OCI-LY7 (cell line): Measurements from ENCODE around the gene MFSD6. TPM values are rescaled to one million over a fixed set of nuclear protein-coding genes. Genes with fewer than 3 reads are reported as not detected.

Source experiments
- BruUV-seq: library from RNA; stranded (reverse); fragments of 400-500 nt; replicated peaks from 2 replicates; lab custom pipeline; 2021; lab: Mats Ljungman, UMichigan
- CTCF ChIA-PET: fragments of 300-600 bp; sonication (Branson Sonifier 250); formaldehyde crosslinking; loops from one replicate; lab custom pipeline; 2022; ENCODE audit warnings: antibody characterized with exemption; ENCODE audit not compliant: unreplicated experiment; lab: Charles Lee
- POLR2A ChIA-PET: fragments of 300-600 bp; sonication (Branson Sonifier 250); formaldehyde crosslinking; loops from one replicate; lab custom pipeline; 2022; ENCODE audit warnings: antibody characterized with exemption; lab: Charles Lee
- DNase-seq: peaks from one replicate; pipeline ENCODE4 v3.0.0-alpha.2; 2015; ENCODE audit warnings: low spot score
- H2AFZ ChIP-seq: fragments of 200-600 bp; sonication (generic), shearing (Covaris generic); 2 replicates; pipeline ENCODE4 v1.6.1; 2014; ENCODE audit warnings: mild to moderate bottlenecking, antibody characterized with exemption, low read length, moderate library complexity
- H3K27ac ChIP-seq: fragments of 200-600 bp; sonication (generic); 2 replicates; pipeline ENCODE4 v1.5.1; 2014; ENCODE audit warnings: mixed run types, low read depth, mild to moderate bottlenecking, moderate library complexity, low read length, inconsistent platforms; ENCODE audit not compliant: poor library complexity, severe bottlenecking
- H3K36me3 ChIP-seq: fragments of 200-600 bp; sonication (generic); 2 replicates; pipeline ENCODE4 v1.6.1; 2014; ENCODE audit warnings: mild to moderate bottlenecking, antibody characterized with exemption, low read length, moderate library complexity, mixed read lengths; ENCODE audit not compliant: insufficient read depth
- H3K4me1 ChIP-seq: fragments of 200-600 bp; sonication (generic); 2 replicates; pipeline ENCODE4 v1.5.1; 2014; ENCODE audit warnings: mild to moderate bottlenecking, low read length; ENCODE audit not compliant: insufficient read depth, poor library complexity, severe bottlenecking
- H3K4me2 ChIP-seq: fragments of 200-600 bp; sonication (generic); 2 replicates; pipeline ENCODE4 v1.6.1; 2014; ENCODE audit warnings: mild to moderate bottlenecking, low read length
- H3K4me3 ChIP-seq: fragments of 200-600 bp; sonication (generic); 2 replicates; pipeline ENCODE4 v1.5.1; 2014; ENCODE audit warnings: mild to moderate bottlenecking, low read depth, low read length; ENCODE audit not compliant: poor library complexity, severe bottlenecking
- H3K79me2 ChIP-seq: fragments of 200-600 bp; sonication (generic); 2 replicates; pipeline ENCODE4 v1.6.1; 2016; ENCODE audit warnings: low read depth, mild to moderate bottlenecking, low read length, moderate library complexity, mixed read lengths; ENCODE audit not compliant: insufficient read depth
- H3K9me2 ChIP-seq: fragments of 200-600 bp; sonication (generic); 2 replicates; pipeline ENCODE4 v1.6.1; 2016; ENCODE audit warnings: mild to moderate bottlenecking, low read length, mixed read lengths; ENCODE audit not compliant: insufficient read depth
- H3K9me3 ChIP-seq: fragments of 200-600 bp; sonication (generic); 2 replicates; pipeline ENCODE4 v1.6.1; 2014; ENCODE audit warnings: mild to moderate bottlenecking, mixed run types, low read length, mixed read lengths
- H4K20me1 ChIP-seq: fragments of 200-600 bp; sonication (generic); 2 replicates; pipeline ENCODE4 v1.6.1; 2014; ENCODE audit warnings: mild to moderate bottlenecking, antibody characterized with exemption, low read length, moderate library complexity, mixed read lengths; ENCODE audit not compliant: insufficient read depth
- EZH2phosphoT487 ChIP-seq: fragments of 200-600 bp; sonication (generic); IDR thresholded peaks from 2 replicates; pipeline ENCODE4 v1.6.1; 2018; ENCODE audit warnings: low read depth, borderline replicate concordance, mild to moderate bottlenecking, mixed run types, antibody characterized with exemption, low read length, moderate library complexity, mixed read lengths
- intact Hi-C: fragments of 100-400 bp; cut with micrococcal nuclease; formaldehyde crosslinking; loops from one replicate; pipeline ENCODE4 v1.10.0; 2022; ENCODE audit not compliant: unreplicated experiment
- total RNA-seq, 2 experiments: library from RNA; depleted of rRNA in 1 of 2; stranded (reverse); fragments of >200 nt in 1 of 2; shearing (Covaris generic) in 1 of 2; gene quantifications; 2 replicates each; pipeline ENCODE4 v1.2.3, GENCODE V29; 2014 to 2022
- TF ChIP-seq, protein P1 (sequence below): fragments of 200-600 bp; sonication (generic); conservative IDR thresholded peaks from 2 replicates; pipeline ENCODE4 v1.5.1; 2014; ENCODE audit warnings: mild to moderate bottlenecking, antibody characterized with exemption, low read length, moderate library complexity, mixed read lengths

Gene MFSD6
- total RNA-seq, 2 experiments from 2014 or later = 8.3 to 19.5 TPM

DNA sequence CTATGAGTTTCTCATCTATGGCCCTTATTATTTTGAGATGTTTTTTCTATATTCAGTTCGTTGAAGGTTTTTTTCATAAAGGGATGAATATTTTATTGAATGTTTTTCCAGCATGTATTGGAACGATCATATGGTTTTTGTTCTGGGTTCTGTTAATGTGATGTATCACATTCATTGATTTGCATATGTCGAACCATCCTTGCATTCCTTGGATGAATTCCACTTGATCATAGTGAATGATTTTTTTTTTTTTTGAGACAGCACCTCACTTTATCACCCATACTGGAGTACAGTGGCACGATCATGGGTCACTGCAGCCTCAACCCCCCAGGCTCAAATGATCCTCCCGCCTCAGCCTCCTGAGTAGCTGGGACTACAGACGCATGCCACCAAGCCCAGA, 131.9 kb downstream of the MFSD6 start:
- intact Hi-C loops = no loop called here
- CTCF ChIA-PET = no interaction called here

GRCh38 chr2:190545093-190545492, 136.9 kb downstream of the MFSD6 start:
- no peaks in the 10 kb centered on the region for H3K79me2 ChIP-seq
- POLR2A ChIA-PET = interaction anchor here (0.6 kb wide), 1 partner anchor 18 kb away, joined by 4 read pairs; no protein-coding TSS in a partner anchor
- no peaks in the 10 kb centered on the region for H3K4me1 ChIP-seq
- H4K20me1 ChIP-seq = no peaks in the 10 kb centered on the region
- no TSS peak for BruUV-seq
- H3K27ac ChIP-seq = no peak overlapping the region
- TF ChIP-seq, protein P1, sequence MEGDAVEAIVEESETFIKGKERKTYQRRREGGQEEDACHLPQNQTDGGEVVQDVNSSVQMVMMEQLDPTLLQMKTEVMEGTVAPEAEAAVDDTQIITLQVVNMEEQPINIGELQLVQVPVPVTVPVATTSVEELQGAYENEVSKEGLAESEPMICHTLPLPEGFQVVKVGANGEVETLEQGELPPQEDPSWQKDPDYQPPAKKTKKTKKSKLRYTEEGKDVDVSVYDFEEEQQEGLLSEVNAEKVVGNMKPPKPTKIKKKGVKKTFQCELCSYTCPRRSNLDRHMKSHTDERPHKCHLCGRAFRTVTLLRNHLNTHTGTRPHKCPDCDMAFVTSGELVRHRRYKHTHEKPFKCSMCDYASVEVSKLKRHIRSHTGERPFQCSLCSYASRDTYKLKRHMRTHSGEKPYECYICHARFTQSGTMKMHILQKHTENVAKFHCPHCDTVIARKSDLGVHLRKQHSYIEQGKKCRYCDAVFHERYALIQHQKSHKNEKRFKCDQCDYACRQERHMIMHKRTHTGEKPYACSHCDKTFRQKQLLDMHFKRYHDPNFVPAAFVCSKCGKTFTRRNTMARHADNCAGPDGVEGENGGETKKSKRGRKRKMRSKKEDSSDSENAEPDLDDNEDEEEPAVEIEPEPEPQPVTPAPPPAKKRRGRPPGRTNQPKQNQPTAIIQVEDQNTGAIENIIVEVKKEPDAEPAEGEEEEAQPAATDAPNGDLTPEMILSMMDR = no peak
- TF ChIP-seq EZH2phosphoT487 = no peak
- no peaks in the 10 kb centered on the region for H3K9me2 ChIP-seq
- CTCF ChIA-PET = no interaction called here
- H2AFZ ChIP-seq = no peak overlapping the region
- intact Hi-C loops = no loop called here
- DNase-seq = no peak
- peaks cover 27% of the 10 kb centered on the region; the same call in 1 of the 2 replicates for H3K9me3 ChIP-seq
- no peaks in the 10 kb centered on the region for H3K36me3 ChIP-seq
- H3K4me2 ChIP-seq = no peak overlapping the region
- no peak overlapping the region for H3K4me3 ChIP-seq

More for the DNA sequence above, 131.9 kb downstream of the MFSD6 start:
- H3K36me3 ChIP-seq = peaks cover 22% of the 10 kb centered on the region
- no peak overlapping the region for H3K4me2 ChIP-seq
- BruUV-seq = no TSS peak
- POLR2A ChIA-PET = no interaction called here
- H3K9me2 ChIP-seq = no peaks in the 10 kb centered on the region
- H3K9me3 ChIP-seq = peaks cover 60% of the 10 kb centered on the region
- H3K4me1 ChIP-seq = peaks cover 11% of the 10 kb centered on the region
- no peak overlapping the region for H2AFZ ChIP-seq
- no peak overlapping the region for H3K4me3 ChIP-seq
- peaks cover 11% of the 10 kb centered on the region; the same call in 1 of the 2 replicates for H3K79me2 ChIP-seq
- DNase-seq = peak; percentile 10
- TF ChIP-seq, protein P1 = no peak
- no peak for TF ChIP-seq EZH2phosphoT487
- H3K27ac ChIP-seq = no peak overlapping the region
- H4K20me1 ChIP-seq = no peaks in the 10 kb centered on the region

DNA sequence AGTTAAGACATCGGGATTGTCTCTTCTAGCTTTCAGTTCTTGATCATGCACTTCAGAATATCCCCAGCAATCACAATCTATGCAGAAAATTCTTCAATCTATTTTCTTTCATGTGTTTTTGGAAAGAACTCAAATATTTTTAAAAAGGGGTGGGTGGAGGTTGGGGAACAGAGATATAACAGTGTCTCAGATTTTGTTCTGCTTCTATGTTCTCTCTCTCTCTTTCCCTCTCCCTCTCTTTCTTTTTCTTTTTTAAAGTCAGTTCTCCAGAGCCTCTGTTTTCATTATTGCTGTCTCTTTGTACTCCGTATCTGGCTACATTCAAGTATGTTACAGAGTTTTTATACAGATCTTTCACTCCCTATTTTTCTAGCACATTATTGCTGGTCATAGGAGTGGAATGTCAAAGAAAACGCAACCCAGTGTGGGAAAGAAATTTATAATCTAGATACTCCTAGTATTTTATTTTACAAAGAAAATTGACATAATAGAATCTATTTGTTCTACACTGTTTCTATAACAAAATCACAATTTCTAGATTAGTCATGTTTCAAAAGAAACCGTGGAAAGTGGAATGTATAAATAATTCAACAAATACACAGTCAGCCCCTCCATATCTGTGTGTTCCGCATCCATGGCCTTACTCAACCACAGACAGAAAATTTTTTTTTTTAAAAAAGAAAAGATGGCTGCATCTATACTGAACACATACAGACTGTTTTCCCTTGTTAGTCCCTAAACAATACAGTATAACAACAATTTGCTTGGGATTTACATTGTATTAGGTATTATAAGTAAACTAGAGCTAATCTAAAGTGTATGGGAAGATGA, 137.6 kb downstream of the MFSD6 start:
- no peaks in the 10 kb centered on the region for H3K36me3 ChIP-seq
- H3K27ac ChIP-seq = no peak overlapping the region
- ChIA-PET POLR2A (interaction anchor here (1.1 kb wide), 1 partner anchor 13 kb away, joined by 3 read pairs; no protein-coding TSS in a partner anchor), CTCF (no interaction called here)
- BruUV-seq = no TSS peak
- no peak overlapping the region for H2AFZ ChIP-seq
- DNase-seq = no peak
- peaks cover 21% of the 10 kb centered on the region; the same call in 1 of the 2 replicates for H3K9me3 ChIP-seq
- intact Hi-C loops = no loop called here
- no peak overlapping the region for H3K4me3 ChIP-seq
- no peaks in the 10 kb centered on the region for H4K20me1 ChIP-seq
- H3K79me2 ChIP-seq = no peaks in the 10 kb centered on the region
- no peak overlapping the region for H3K4me2 ChIP-seq
- no peaks in the 10 kb centered on the region for H3K4me1 ChIP-seq
- no peak for TF ChIP-seq EZH2phosphoT487
- TF ChIP-seq, protein P1 = no peak
- no peaks in the 10 kb centered on the region for H3K9me2 ChIP-seq
